Stimulated activated CD4-positive, alpha-beta T cell treated with anti-CD3 and anti-CD28 coated beads, Interleukin-15, amount 100 ng/mL, for 24 hours (primary cell): ENCODE measurements around the gene SLC30A5.

Source experiments
- DNase-seq: peaks from one replicate; pipeline ENCODE4 v3.0.0-alpha.2; 2020

The SLC30A5 gene

GRCh38 chr5:69170495-69170894 lies 76.7 kb downstream of the SLC30A5 start:
- no peak for DNase-seq

- no peak for DNase-seq
Observed at GRCh38 chr5:69170969-69171368, 77.2 kb downstream of the SLC30A5 start.
